ENCODE measurements around the gene DGKH. TPM values are rescaled to one million over a fixed set of nuclear protein-coding genes. Genes with fewer than 3 reads are reported as not detected.

Gene DGKH
- total and polyA plus RNA-seq, 9 of the 15 experiments (the other 6 are each of a cell fraction or from before 2014, with no cell fraction given) = 0.38 to 4.4 (median 3.1) TPM

GRCh38 chr13:42035905-42036521 lies 12.4 kb upstream of the DGKH start:
- no peaks in the 10 kb centered on the region for H4K20me1 ChIP-seq (replicated peaks; ENCODE audit: control insufficient read depth, insufficient read depth, low read length)
- no peaks in the 10 kb centered on the region for H3K36me3 ChIP-seq (ENCODE audit: control insufficient read depth, insufficient read depth, low read length)
- H3K79me2 ChIP-seq (ENCODE audit: control insufficient read depth, insufficient read depth, low read length) = peaks cover 2% of the 10 kb centered on the region; the same call in 2 of the 3 replicates
- no peaks in the 10 kb centered on the region; the same call in 1 of the 2 replicates for H3K9me3 ChIP-seq (replicated peaks; ENCODE audit: control insufficient read depth, insufficient read depth, low read depth, low read length)
- ATAC-seq (no peak), FAIRE-seq (no peak), DNase-seq (ENCODE audit: extremely low read depth in 1 of 4, low spot score in 3 of 4) (no peak)
- H3K9me1 ChIP-seq (ENCODE audit: control insufficient read depth, insufficient read depth, low read length) = no peaks in the 10 kb centered on the region
- no peak overlapping the region for H3K9ac ChIP-seq (ENCODE audit: insufficient read depth in 1 of 2, low read depth in 2 of 2, low read length in 2 of 2)
- H3K4me1 ChIP-seq (replicated peaks in 1 of 2; ENCODE audit: control insufficient read depth in 2 of 2, insufficient read depth in 2 of 2, low read length in 2 of 2) = peaks cover 0 to 8% of the 10 kb centered on the region in 2 experiments; a peak in 2 of 5 replicates
- no peak overlapping the region for H3K4me2 ChIP-seq (ENCODE audit: insufficient read depth, low read length)
- TF ChIP-seq MYBL2 (IDR thresholded peaks at IDR 0.05; ENCODE audit: low read depth) (no peak), MYBL2 (CRISPR knock-in tag; IDR thresholded peaks at IDR 0.05; ENCODE audit: borderline replicate concordance) (no peak), TRIM24 (IDR thresholded peaks at IDR 0.05) (peak; percentile 21 to 48; a peak in 1 of 4 replicates), CBX5 (IDR thresholded peaks at IDR 0.05; ENCODE audit: borderline replicate concordance, low read depth) (peak; percentile 50; the same call in 1 of the 2 replicates), SMAD2 (IDR thresholded peaks at IDR 0.05; ENCODE audit: low read depth, low read length) (no peak), NCOA4 (IDR thresholded peaks at IDR 0.05; ENCODE audit: partially characterized antibody) (no peak), JUNB (CRISPR knock-in tag; conservative IDR thresholded peaks at IDR 0.05) (no peak), TRIM28 (IDR thresholded peaks at IDR 0.05) (peak; percentile 86), SAP30 (IDR thresholded peaks at IDR 0.05; ENCODE audit: borderline replicate concordance, insufficient read depth, low read depth, low read length, poor library complexity, severe bottlenecking) (no peak), CBX3 (IDR thresholded peaks at IDR 0.05; ENCODE audit: borderline replicate concordance in 1 of 2, low read length in 2 of 2) (peak in 1 of 2 experiments; percentile 75; a peak in 2 of 3 replicates), MXI1 (IDR thresholded peaks at IDR 0.05; ENCODE audit: low read depth, low read length) (no peak), BMI1 (IDR thresholded peaks at IDR 0.05; ENCODE audit: low read length) (no peak), ZNF23 (CRISPR knock-in tag; IDR thresholded peaks at IDR 0.05) (no peak), SIX5 (IDR thresholded peaks at IDR 0.05; ENCODE audit: borderline replicate concordance in 1 of 2, insufficient read depth in 1 of 2, low read depth in 1 of 2, low read length in 2 of 2) (no peak), ZNF384 (IDR thresholded peaks at IDR 0.05; ENCODE audit: low read depth, low read length) (peak; percentile 66; the same call in 1 of the 2 replicates)
- TF ChIP-seq, protein P1, sequence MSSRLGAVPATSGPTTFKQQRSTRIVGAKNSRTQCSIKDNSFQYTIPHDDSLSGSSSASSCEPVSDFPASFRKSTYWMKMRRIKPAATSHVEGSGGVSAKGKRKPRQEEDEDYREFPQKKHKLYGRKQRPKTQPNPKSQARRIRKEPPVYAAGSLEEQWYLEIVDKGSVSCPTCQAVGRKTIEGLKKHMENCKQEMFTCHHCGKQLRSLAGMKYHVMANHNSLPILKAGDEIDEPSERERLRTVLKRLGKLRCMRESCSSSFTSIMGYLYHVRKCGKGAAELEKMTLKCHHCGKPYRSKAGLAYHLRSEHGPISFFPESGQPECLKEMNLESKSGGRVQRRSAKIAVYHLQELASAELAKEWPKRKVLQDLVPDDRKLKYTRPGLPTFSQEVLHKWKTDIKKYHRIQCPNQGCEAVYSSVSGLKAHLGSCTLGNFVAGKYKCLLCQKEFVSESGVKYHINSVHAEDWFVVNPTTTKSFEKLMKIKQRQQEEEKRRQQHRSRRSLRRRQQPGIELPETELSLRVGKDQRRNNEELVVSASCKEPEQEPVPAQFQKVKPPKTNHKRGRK (tag; IDR thresholded peaks at IDR 0.05) = 0 out of 2 replicates have a peak, but pooled peaks have one; percentile 8
- H3K4me3 ChIP-seq = no peak overlapping the region
- BruUV-seq (replicated peaks) = no TSS peak
- POLR2A ChIA-PET = interaction anchor here (0.6 kb wide), 1 partner anchor 1661 kb away, joined by 3 read pairs; no protein-coding TSS in a partner anchor
- intact Hi-C loops (cut with micrococcal nuclease) = no loop called here
- H3K27me3 ChIP-seq (ENCODE audit: control insufficient read depth in 2 of 2, insufficient read depth in 2 of 2, low read length in 2 of 2) = no peaks in the 10 kb centered on the region
- no peak overlapping the region for H3K27ac ChIP-seq (ENCODE audit: extremely low read depth, low read depth, low read length)
- in situ Hi-C loops (cut with MboI) = no loop called here
- CTCF ChIA-PET (ENCODE audit: low intra/inter-chr PET ratio) = no interaction called here
- no peak overlapping the region for H2AFZ ChIP-seq (ENCODE audit: low read depth, low read length)

All from K562 (cell line).